HUDEP-2 (cell line): Measurements from ENCODE around the gene ANKRD30BL.
"Not testable (repeated sequence)": the region's sequence is repeated elsewhere in the genome, so short reads cannot be mapped to it uniquely, and the experiment has no call there.

Source experiments
- DNase-seq, 76 experiments: peaks; one replicate each; lab custom pipeline; 2025; ENCODE audit not compliant: unreplicated experiment in 76 of 76; lab: John Stamatoyannopoulos, UW

ANKRD30BL gene, protein sequence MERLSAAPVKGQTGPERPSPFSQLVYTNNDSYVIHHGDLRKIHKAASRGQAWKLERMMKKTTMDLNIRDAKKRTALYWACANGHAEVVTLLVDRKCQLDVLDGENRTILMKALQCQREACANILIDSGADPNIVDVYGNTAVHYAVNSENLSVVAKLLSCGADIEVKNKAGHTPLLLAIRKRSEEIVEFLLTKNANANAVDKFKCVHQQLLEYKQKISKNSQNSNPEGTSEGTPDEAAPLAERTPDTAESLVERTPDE

DNA sequence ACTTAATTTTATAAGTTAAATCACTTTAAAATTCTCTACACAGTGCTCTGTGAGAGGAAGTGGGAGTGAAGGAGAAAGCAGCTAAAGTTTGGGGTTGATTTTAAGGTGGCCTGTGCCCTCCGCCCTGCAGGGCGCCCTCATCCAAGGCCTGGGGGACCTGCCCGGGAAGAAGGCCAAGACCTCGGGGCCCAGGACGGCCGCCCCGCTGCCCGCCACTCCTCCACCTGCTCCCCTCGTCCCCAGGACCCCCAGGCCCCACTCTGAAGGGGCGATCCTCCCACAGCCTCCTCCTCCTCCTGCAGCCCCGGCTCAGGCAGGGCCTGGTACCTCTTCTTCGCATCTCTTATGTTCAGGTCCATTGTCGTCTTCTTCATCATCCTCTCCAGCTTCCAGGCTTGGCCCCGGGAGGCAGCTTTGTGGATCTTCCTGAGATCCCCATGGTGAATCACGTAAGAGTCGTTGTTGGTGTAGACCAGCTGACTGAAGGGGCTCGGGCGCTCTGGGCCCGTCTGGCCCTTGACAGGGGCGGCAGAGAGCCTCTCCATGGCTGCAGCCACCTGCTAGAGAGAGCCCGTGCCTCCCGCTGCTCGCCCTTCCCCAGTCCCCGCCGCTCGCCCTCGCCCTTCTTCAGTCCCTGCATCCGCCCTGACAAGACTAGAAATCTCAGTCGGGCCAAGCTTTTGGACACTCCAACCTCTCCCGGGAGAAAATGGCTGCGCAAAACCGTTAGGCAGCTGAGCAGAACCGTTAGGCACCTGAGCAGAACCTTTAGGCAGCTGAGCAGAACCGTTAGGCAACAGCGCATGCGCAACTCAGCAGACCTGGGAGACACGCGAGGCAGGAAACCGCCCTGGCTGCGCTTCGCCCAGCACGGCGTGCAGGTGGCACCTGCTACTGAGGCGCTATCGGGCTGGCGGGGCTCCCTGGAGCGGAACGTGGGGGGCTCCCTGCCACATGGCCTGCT, at the start of gene ANKRD30BL:
TSS of gene ANKRD30BL (minus strand) at position 792 of the 964 bp plus-strand sequence. CDS start at position 545, 247 bp downstream.
- DNase-seq = not testable (repeated sequence)

DNA sequence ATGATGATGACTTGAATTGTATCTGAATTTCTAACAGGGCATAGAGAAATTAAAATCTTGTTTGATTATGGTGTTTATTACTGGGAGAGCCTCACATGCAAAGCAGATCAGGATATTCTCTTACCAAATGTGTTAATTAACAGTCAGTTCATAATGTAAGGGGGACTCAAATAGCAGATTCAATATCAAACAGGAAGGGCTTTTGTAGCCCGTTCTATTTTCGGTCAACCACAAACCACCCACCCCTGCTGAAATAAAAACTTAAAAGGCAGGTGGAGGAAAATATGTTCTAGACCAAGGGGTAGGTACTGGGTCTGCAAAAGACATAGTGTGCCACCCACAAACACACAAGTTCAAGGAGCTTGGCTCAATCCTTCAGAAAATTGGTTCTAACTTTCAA, 41.1 kb upstream of the ANKRD30BL start:
- not testable (repeated sequence) for DNase-seq

DNA sequence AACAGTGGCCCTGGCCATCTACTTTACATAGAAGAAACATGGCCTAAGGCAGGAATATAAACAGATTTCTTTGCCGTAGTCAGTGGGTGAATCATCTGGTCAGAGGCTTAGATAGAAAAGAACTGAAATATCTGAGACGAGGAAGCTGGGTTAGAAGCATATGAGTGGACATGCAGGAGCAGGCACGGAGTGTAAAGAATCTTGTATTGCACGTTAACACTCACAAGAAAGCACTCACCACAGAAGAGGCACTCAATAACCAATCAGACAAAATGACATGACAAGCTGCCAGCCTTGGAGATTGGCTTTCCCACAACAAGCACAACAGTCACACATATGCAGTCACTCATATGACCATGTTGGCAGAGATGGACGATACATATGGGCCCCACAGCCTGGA, 31.1 kb upstream of the ANKRD30BL start:
- DNase-seq = not testable (repeated sequence)

DNA sequence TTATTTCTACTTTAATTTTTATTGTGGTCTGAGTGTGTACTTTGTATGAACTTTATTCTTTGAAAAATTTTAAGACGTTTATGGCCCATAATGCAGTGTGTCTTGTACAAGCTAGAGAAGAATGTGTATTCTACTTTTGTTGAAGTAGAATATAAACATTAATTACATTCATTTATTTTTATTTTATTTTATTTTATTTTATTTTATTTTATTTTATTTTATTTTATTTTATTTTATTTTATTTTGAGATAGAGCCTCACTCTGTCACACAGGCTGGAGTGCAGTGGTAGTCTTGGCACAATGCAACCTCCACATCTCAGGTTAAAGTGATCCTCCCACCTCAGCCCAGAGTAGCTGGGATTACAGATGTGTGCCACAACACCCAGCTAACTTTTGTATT, 5.3 kb upstream of the ANKRD30BL start:
- not testable (repeated sequence) for DNase-seq

DNA sequence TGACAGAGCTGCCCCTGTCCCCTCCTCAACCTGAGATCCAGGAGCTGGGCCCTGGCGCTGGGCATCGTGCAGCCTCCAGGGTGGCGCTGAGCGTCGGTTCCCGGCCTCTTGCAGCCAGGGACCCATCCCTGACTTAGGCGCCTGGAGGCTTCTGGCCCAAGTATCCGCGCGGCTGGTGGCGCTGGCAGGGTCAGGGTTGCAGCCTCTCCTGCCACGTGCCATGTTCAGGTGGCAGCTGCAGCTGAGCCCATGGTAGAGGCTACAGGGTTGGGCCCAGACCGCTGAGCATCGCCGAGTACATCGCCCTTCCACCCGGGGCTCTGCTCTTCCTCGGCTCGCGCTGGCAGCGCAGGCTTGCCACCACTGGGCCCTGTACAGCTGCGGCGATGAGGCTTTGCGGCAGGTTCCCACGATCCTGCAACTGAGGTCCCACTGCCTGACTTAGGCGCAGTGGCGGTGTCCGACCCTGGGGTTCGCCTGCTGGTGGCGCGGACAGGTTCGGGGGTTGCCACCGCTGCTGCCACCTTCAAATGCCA, 441 bp upstream of the ANKRD30BL start:
- DNase-seq = not testable (repeated sequence)

DNA sequence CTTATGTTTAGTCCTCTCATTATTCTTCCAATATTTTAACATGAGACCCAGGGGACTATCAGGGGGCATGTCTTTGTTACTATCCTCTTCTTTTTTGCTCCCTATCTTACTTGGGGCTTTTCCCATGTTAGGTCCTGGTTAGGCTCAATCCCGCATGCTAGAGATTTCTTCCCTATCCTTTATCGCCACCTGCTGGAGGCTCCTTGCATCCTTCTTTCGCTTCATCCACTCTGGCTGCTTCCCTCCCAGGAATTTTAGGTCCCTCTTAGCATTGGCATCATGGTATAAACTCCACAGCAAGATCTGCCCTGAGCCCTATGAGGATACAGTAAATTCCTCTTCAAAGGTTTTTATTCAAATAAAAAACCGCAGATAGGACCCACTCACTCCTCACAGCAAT, 15.0 kb downstream of the ANKRD30BL start:
- DNase-seq = peak in 30 of 76 experiments; percentile 0 to 44 (median 4)
